HepG2 (cell line): ENCODE data around the gene MDP1. TPM values are rescaled to one million over a fixed set of nuclear protein-coding genes. Genes with fewer than 3 reads are reported as not detected.
A peak's percentile ranks its signal among the peaks of the same experiment; 100 is the strongest.

Source experiments
- AGO1 ChIP-seq: fragments of 200-400 bp; formaldehyde crosslinking; IDR thresholded peaks from 2 replicates; pipeline ENCODE4 v1.6.1; 2017; ENCODE audit warnings: mild to moderate bottlenecking, low read depth, low read length, moderate library complexity; ENCODE audit not compliant: poor library complexity, severe bottlenecking
- ARID2 ChIP-seq: sonication (generic); formaldehyde crosslinking; IDR thresholded peaks from 2 replicates; pipeline ENCODE4 v1.8.1; 2022; ENCODE audit warnings: mild to moderate bottlenecking, missing genetic modification reagents, borderline replicate concordance
- CREM ChIP-seq, 2 experiments: sonication (generic) in 1 of 2; formaldehyde crosslinking in 1 of 2; IDR thresholded peaks; 2 replicates each; pipeline versions ENCODE4 v1.4.0 to v1.6.1; 2016 to 2020; ENCODE audit warnings: antibody characterized with exemption in 1 of 2, mild to moderate bottlenecking in 1 of 2, missing genetic modification reagents in 1 of 2
- FOXA1 ChIP-seq, 2 experiments: fragments of 450-650 bp in 1 of 2; sonication (generic) in 1 of 2; formaldehyde crosslinking in 1 of 2; IDR thresholded peaks; 2 replicates each; pipeline versions ENCODE4 v1.4.0 to v1.6.1; 2016 to 2020; ENCODE audit warnings: missing genetic modification reagents in 1 of 2
- HNF4G ChIP-seq, 2 experiments: sonication (generic) in 1 of 2; formaldehyde crosslinking in 1 of 2; IDR thresholded peaks; 2 replicates each; pipeline versions ENCODE4 v1.4.0 to v1.6.1; 2011 to 2020; ENCODE audit warnings: borderline replicate concordance in 2 of 2, low read depth in 2 of 2, mild to moderate bottlenecking in 2 of 2, low read length in 1 of 2, missing genetic modification reagents in 1 of 2, moderate library complexity in 1 of 2
- NCOA2 ChIP-seq: sonication (generic); formaldehyde crosslinking; IDR thresholded peaks from 2 replicates; pipeline ENCODE4 v1.8.0; 2022; ENCODE audit warnings: inconsistent platforms
- NR2C2 ChIP-seq: sonication (generic); formaldehyde crosslinking; IDR thresholded peaks from 2 replicates; pipeline ENCODE4 v1.4.0; 2020; ENCODE audit warnings: missing genetic modification reagents, mild to moderate bottlenecking, moderate library complexity, borderline replicate concordance
- ZFAT ChIP-seq: sonication (generic); formaldehyde crosslinking; conservative IDR thresholded peaks from 2 replicates; pipeline ENCODE4 v1.8.1; 2023; ENCODE audit warnings: missing genetic modification reagents, inconsistent platforms
- ZNF10 ChIP-seq: sonication (generic); formaldehyde crosslinking; IDR thresholded peaks from 2 replicates; pipeline ENCODE4 v1.4.0; 2020; ENCODE audit warnings: mild to moderate bottlenecking, low read depth, missing genetic modification reagents, borderline replicate concordance
- ZNF263 ChIP-seq: sonication (generic); formaldehyde crosslinking; IDR thresholded peaks from 2 replicates; pipeline ENCODE4 v1.4.0; 2020; ENCODE audit warnings: missing genetic modification reagents
- ZNF720 ChIP-seq: sonication (generic); formaldehyde crosslinking; IDR thresholded peaks from 2 replicates; pipeline ENCODE4 v1.4.0; 2020; ENCODE audit warnings: missing genetic modification reagents
- ZSCAN25 ChIP-seq: sonication (generic); formaldehyde crosslinking; IDR thresholded peaks from 2 replicates; pipeline ENCODE4 v1.8.0; 2022; ENCODE audit warnings: mild to moderate bottlenecking, missing genetic modification reagents
- polyA plus RNA-seq, 8 experiments: library from polyadenylated mRNA; depleted of rRNA in 3 of 8; stranded (reverse) in 7 of 8; unstranded in 1 of 8; fragments of >200 nt; fragmentation: Illumina TruSeq in 4 of 8; extraction: Trizol in 4 of 8; gene quantifications; 2 replicates each; pipeline versions ENCODE4 v1.2.1 to v1.2.3, GENCODE V29; 2011 to 2016; ENCODE audit warnings: low read depth in 4 of 8, missing spikeins in 1 of 8, mixed read lengths in 1 of 8; ENCODE audit not compliant: insufficient read depth in 1 of 8
- total RNA-seq, 5 experiments: library from RNA; depleted of rRNA; stranded (reverse); fragments of >200 nt; fragmentation: Illumina TruSeq; extraction: Trizol; gene quantifications; 2 replicates each; pipeline ENCODE4 v1.2.3, GENCODE V29; 2016; ENCODE audit warnings: low read depth in 1 of 5
- TF ChIP-seq, protein P1 (sequence below): sonication (generic); formaldehyde crosslinking; IDR thresholded peaks from 2 replicates; pipeline ENCODE4 v1.5.1; 2020; ENCODE audit warnings: mild to moderate bottlenecking, missing genetic modification reagents, borderline replicate concordance
- TF ChIP-seq, protein P2 (sequence below): sonication (generic); formaldehyde crosslinking; IDR thresholded peaks from 2 replicates; pipeline ENCODE4 v1.4.0; 2020; ENCODE audit warnings: mild to moderate bottlenecking, missing genetic modification reagents
- TF ChIP-seq, protein P3 (sequence below): sonication (generic); formaldehyde crosslinking; IDR thresholded peaks from 2 replicates; pipeline ENCODE4 v1.4.0; 2020; ENCODE audit warnings: missing genetic modification reagents, borderline replicate concordance

The MDP1 gene
- total and polyA plus RNA-seq, 2 of the 13 experiments (the other 11 are each of a cell fraction or from before 2014, with no cell fraction given) = 44.1 to 48.7 TPM

DNA sequence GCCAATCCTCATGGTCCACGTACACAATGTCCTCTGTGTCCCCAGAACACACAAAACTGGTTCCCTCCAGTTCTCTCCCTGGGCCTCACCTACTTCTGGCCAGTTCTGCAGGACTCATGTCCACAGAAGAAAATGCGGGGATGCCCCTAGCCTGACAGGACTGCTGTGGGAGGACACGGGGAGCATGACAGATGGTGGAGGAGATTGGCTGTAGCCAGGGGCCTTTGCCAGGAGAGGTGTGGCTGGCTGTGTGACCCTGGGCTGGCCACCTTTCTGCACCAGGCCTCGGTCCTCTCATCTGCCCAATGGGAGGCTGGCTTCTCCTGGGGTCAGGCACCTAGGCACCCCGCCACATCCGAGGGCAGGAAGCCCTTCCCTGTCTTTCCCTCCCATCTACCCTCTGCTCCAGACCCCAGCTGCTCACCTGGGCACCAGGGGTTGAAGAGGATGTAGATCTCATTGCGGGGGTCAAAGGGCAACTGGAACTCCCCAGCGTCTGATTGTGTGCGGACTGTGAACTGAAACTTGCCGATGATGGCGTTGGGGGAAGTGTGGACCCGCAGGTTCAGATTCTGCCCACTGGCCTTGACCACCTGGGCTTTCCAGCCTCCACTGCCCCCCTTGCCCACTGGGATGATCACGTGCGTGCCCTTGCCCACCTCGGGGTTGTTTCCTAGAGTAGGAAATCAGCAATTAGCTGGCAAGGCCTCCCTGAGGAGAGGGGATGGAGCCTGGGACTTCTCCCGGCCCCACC, 44.3 kb upstream of the MDP1 start (continued):
- TF ChIP-seq, protein P1, sequence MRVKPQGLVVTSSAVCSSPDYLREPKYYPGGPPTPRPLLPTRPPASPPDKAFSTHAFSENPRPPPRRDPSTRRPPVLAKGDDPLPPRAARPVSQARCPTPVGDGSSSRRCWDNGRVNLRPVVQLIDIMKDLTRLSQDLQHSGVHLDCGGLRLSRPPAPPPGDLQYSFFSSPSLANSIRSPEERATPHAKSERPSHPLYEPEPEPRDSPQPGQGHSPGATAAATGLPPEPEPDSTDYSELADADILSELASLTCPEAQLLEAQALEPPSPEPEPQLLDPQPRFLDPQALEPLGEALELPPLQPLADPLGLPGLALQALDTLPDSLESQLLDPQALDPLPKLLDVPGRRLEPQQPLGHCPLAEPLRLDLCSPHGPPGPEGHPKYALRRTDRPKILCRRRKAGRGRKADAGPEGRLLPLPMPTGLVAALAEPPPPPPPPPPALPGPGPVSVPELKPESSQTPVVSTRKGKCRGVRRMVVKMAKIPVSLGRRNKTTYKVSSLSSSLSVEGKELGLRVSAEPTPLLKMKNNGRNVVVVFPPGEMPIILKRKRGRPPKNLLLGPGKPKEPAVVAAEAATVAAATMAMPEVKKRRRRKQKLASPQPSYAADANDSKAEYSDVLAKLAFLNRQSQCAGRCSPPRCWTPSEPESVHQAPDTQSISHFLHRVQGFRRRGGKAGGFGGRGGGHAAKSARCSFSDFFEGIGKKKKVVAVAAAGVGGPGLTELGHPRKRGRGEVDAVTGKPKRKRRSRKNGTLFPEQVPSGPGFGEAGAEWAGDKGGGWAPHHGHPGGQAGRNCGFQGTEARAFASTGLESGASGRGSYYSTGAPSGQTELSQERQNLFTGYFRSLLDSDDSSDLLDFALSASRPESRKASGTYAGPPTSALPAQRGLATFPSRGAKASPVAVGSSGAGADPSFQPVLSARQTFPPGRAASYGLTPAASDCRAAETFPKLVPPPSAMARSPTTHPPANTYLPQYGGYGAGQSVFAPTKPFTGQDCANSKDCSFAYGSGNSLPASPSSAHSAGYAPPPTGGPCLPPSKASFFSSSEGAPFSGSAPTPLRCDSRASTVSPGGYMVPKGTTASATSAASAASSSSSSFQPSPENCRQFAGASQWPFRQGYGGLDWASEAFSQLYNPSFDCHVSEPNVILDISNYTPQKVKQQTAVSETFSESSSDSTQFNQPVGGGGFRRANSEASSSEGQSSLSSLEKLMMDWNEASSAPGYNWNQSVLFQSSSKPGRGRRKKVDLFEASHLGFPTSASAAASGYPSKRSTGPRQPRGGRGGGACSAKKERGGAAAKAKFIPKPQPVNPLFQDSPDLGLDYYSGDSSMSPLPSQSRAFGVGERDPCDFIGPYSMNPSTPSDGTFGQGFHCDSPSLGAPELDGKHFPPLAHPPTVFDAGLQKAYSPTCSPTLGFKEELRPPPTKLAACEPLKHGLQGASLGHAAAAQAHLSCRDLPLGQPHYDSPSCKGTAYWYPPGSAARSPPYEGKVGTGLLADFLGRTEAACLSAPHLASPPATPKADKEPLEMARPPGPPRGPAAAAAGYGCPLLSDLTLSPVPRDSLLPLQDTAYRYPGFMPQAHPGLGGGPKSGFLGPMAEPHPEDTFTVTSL (CRISPR knock-in tag) = no peak
- TF ChIP-seq, protein P2, sequence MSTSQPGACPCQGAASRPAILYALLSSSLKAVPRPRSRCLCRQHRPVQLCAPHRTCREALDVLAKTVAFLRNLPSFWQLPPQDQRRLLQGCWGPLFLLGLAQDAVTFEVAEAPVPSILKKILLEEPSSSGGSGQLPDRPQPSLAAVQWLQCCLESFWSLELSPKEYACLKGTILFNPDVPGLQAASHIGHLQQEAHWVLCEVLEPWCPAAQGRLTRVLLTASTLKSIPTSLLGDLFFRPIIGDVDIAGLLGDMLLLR (CRISPR knock-in tag) = peak; percentile 42; the same call in 1 of the 2 replicates
- TF ChIP-seq ARID2 = no peak
- TF ChIP-seq CREM (IDR thresholded peaks at IDR 0.05) = no peak
- TF ChIP-seq CREM (CRISPR knock-in tag; IDR thresholded peaks at IDR 0.05) = no peak
- peak; percentile 87 for TF ChIP-seq NR2C2 (CRISPR knock-in tag)
- no peak for TF ChIP-seq ZNF10 (CRISPR knock-in tag)
- TF ChIP-seq AGO1 = no peak
- TF ChIP-seq ZNF263 (CRISPR knock-in tag) = 0 out of 2 replicates have a peak, but pooled peaks have one; percentile 45
- TF ChIP-seq ZSCAN25 (CRISPR knock-in tag) = no peak
- TF ChIP-seq, protein P3, sequence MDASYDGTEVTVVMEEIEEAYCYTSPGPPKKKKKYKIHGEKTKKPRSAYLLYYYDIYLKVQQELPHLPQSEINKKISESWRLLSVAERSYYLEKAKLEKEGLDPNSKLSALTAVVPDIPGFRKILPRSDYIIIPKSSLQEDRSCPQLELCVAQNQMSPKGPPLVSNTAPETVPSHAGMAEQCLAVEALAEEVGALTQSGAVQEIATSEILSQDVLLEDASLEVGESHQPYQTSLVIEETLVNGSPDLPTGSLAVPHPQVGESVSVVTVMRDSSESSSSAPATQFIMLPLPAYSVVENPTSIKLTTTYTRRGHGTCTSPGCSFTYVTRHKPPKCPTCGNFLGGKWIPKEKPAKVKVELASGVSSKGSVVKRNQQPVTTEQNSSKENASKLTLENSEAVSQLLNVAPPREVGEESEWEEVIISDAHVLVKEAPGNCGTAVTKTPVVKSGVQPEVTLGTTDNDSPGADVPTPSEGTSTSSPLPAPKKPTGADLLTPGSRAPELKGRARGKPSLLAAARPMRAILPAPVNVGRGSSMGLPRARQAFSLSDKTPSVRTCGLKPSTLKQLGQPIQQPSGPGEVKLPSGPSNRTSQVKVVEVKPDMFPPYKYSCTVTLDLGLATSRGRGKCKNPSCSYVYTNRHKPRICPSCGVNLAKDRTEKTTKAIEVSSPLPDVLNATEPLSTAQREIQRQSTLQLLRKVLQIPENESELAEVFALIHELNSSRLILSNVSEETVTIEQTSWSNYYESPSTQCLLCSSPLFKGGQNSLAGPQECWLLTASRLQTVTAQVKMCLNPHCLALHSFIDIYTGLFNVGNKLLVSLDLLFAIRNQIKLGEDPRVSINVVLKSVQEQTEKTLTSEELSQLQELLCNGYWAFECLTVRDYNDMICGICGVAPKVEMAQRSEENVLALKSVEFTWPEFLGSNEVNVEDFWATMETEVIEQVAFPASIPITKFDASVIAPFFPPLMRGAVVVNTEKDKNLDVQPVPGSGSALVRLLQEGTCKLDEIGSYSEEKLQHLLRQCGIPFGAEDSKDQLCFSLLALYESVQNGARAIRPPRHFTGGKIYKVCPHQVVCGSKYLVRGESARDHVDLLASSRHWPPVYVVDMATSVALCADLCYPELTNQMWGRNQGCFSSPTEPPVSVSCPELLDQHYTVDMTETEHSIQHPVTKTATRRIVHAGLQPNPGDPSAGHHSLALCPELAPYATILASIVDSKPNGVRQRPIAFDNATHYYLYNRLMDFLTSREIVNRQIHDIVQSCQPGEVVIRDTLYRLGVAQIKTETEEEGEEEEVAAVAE = no peak
- no peak for TF ChIP-seq ZNF720
- no peak for TF ChIP-seq ZFAT (CRISPR knock-in tag)
- no peak for TF ChIP-seq FOXA1 (IDR thresholded peaks at IDR 0.05)
- TF ChIP-seq FOXA1 (CRISPR knock-in tag; IDR thresholded peaks at IDR 0.05) = no peak
- peak; percentile 61 for TF ChIP-seq HNF4G (IDR thresholded peaks at IDR 0.05; ENCODE audit: borderline replicate concordance, low read depth, low read length)
- 0 out of 2 replicates have a peak, but pooled peaks have one; percentile 4 for TF ChIP-seq HNF4G (CRISPR knock-in tag; IDR thresholded peaks at IDR 0.05; ENCODE audit: borderline replicate concordance, low read depth)
- no peak for TF ChIP-seq NCOA2 (CRISPR knock-in tag)
